NOMO-1 treated with dmso at 0.1 percent for 144 hours (cell line): ENCODE measurements around the gene RELN.

Experiments used
- DNase-seq: peaks from one replicate; lab custom pipeline; 2025; ENCODE audit not compliant: unreplicated experiment; lab: John Stamatoyannopoulos, UW

Gene RELN

DNA sequence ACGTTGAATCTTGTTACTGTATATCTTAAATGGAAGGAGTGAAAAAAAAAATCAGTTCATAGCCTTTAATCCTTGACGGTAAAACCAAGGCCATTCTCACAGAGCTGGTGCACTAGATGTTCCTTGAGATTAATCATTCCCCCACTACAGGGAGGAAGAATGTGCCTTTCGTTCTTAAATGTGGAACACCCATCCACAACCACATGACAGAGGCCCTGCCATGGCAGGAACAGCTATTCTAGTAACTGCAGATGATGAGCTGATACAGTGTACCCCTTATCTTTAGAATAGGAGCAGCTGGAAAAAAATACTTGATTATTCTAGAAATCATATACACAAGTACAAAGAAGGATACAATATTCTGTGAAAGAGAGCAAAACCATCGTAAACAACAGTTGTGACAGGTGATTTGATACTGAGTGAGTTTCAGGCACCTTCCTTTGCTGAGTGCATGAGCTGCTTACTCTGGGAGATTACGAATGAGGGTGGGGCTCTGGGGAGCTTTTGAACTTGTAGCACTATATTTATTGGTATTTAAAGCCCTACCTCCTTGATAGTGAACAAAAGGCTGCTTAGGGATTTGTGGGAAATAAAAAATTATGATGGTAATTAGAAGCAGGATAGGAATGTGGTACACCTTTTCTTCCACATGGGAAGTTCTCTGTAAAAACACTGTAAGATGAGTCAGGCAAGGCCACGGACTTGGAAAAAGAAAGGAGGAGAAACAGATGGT is 299.1 kb downstream of the RELN start:
- DNase-seq, result no peak

DNA sequence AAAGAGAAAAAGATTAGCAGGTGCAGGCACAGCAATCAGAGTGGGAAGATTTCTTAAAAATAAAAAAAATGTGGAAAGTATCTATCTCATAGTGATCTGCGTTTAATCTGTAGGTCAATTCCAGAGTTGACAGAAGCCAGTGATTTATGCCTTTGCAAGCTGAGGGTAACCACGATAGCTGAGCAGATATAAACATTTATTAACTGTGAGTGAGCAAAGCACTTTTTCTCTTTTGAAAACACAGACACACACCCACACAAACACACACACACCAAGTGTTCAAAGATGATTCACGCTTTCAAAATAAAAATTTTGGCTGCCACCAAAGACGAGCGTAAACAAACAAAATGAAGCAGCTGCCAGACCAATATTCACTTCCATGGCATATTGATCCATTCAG is 300.2 kb downstream of the RELN start:
- no peak for DNase-seq

DNA sequence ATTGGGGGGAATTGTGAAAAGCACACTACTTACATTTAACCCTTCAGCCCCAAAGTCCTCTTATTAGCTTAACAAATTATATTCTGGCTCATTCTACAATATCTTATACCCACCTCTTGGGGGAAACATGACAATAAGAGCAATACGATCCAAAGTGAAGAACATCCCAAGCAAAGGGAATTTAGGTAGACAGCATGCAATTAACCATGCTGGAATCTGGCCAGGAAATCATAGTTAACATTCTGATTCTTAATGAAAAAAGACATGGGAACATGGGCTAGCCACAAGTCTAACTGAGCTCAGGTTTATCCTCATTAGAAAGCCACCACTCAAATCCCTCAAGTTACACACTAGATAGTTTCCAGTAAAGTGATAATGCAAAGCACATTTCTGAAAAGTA is 301.5 kb downstream of the RELN start:
- DNase-seq, result no peak

DNA sequence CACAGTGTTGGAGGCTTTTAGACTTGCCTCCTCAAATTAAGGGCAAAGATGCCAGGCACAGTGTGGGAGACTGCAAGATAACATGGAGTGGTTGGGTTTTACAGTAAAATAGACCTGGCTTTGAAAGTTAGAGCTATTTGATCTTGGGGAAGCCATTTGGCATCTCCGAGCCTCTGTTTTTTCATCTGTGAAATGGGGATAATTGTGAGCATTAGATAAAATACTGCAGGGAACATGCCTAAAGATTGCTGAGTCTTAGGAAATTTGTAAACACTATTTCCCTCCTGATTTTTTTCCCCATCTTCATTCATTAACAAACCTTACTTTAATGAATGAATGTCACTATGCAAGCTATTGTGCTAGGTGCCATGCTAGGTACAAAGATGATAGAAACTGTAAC is 302.2 kb downstream of the RELN start:
- no peak for DNase-seq

DNA sequence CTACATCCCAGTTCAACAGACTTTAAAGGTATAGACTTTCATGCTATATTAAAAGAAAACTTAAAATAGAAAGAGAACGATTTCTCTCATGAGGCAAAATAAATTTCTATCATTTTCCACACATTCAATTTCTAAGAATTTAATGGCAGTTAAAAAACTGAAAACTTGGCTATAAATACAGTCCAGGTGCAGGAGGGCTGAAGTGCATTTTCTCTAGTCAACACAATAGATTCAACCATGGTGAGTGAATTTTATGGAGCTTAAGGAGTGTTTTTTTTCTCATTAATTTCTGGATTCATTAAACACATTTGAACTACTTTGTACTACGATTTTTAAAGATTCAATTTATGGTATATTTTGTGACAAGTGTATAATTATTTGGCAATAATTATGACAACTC is 302.7 kb downstream of the RELN start:
- no peak for DNase-seq

DNA sequence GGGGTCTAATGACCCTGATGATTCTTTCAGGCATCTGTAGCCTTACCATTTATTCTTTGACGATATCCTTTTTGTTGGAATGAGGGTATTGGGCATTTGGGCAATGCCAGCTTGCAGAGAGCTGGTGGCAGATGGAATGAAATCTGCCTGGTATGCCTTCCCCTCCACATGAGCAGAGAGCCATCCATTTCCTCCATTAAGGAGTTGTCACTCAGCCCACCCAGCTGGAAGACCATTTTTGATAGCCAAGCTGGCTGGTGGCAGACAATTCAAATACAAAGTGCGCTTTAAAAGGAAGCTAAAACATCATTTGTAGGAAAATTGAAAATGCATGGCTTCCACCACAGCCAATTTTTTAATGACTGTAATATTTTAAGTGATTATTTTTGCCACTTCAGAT is 303.4 kb downstream of the RELN start:
- no peak for DNase-seq

DNA sequence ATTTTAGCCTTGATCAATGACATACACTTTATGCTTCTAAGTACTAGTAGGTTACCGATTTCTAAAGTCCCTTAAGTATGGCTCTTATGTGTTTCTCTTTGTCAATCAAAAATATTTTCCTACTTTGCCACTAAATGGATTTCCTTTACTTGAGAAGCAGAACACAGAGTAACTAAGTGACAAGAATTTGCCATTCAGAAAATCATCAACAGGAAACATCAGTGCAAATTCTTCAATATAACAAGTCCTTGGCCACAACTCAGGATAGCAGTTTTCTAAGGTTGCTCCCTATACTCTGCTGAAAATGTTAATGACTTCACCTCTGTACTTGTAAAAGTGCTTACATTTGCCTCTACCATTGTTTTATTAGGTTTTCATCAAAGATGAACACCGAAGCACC is 303.8 kb downstream of the RELN start:
- no peak for DNase-seq

DNA sequence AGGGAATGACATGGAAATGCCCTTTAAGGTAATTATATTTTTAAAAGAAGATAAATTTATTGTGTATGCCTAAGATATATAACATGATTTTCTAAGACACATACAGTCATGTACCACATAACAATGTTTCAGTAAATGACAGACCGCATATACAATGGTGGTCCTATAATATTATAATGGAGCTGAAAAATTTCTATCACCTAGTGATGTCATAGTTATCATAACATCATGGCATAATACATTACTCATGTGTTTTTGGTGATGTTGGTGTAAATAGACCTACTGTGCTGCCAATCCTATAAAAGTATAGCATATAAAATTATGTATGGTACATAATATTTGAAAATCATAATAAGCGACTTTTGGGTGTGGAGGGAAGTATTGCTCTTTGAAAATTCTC is 306.1 kb downstream of the RELN start:
- DNase-seq, result no peak

DNA sequence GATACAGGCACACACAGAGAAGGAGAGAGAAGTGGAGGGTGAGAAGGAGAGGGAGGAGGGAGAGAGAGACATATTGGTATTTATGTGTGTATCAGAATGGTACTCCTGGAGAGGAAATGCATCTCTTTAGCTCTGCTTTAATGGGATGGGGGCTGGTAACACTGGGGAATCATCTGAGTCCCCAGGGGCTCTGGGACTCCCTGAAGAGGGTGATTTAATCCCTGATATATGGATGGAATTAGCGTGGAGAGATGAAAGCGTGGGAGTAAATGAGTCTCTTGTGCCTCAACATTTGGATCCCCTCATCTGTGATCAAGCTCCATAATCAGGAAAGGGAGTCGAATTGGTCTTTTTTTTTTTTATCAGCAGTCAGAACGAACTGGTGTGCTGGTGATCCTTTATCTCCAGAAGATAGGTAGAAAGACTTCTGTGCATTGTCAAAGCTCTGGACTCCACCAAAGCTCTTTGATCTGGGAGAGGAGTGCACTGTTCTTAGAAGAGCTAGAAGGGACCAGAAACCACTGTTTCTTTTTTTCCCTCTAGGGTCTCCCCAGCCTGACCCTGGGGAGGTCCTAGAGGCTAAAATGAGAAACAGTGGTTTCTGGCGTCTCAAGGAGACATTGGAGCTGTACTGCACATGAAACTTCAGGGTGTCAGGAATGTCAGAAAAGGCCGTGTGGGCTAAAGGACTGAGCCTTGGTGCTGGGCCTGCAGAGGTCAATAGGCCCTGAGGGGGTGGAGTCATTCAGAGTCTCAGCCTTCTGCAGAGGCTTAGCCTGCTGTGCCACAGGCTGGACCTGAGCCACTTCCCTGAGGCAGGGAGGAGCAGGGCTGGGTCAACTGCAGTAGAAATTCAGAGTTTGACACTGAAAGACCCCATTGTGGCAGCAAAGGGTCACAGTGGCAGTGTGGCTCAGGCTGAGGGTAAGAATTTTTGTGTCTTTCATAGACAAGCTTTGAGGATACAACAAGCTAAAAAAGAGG is 309.0 kb downstream of the RELN start:
- no peak for DNase-seq

DNA sequence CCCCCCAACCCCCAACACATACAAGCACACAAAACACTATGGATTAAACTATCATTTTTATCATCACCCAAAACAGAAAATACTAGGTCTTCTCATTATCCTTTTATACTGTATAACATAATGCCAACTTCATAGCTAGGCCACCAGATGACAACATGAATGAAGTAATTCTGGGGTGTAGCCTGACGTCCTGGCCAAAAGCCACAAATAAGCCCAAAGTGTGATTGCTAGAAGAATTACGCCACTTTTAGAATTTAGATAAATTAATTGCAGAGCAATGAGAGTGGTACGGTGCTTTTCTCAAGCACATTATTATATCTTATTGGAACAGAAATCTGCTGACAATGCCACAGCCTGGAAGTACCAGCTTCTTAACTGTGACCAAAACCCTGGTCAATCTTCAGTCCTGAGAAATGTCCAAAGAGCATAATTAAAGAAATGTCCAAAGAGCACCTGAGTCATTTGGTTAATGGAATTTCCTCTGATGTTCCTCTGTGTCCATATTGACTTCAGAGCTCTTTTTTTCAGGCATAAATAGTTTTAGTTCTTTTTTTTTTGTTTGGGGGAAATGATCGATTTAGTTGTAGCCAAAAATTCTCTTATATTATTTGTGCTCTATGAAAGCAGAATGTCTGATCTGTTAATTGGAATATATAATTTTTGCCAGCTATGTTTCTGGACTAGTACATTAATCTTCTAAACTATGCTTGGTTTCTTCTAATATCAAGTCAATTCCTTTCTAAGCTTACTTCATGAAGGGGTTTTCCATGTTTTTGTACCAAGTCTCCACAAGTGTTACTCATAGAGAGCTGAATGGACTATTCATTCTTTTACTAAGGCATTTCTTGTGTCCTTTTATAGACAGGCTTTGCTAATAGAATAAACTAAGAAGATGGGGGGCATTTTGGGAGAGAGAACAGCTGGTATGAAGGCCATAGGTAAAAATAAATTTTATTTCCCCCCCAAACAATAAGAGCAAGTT is 310.0 kb downstream of the RELN start:
- no peak for DNase-seq

DNA sequence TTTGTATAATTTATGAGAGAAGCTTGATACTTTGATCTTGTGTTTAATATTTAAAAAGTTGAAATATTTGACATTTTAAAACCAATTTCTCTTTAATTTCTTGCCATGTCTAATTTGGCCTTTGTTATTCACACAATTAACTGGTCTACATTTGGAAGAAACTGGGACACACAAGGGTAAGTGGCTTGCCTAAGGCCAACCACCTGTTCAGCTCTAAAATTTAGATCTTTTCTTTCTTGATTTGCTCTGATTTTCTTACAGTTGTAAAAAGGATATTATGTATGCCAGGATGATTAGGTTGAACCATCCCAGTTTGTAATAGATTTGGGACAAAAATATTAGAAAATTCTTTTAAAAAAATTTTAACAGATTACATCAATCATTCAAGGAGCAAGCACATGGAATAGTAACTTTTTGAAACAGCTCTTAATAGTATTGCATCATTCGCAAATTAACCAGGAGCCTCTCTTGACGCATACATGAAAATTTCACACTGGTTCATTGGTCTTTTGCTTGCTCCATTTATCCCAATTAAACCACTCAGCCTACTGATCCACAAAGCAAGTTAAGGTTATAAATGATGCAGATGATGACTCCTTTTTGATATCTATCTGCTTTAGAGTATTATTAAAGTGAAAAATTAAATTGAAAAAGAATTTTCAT is 321.0 kb downstream of the RELN start:
- no peak for DNase-seq

DNA sequence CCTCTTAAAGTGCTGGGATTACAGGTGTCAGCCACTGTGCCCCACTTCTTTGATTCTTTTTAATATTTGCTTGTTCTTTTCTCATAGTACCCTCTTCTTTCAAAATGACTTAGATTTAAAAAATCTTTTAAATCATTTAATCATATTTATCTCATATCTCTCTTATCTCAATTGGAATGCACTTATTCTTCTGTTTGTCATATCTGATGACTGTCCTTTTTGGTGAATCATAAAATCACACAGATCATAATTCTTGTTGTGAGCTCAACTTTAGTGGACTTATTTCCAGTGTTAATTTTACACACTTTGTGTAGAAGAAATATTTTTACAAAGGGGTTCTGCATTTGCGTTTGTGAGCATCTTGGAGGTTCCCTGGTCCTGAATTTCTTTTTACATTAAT is 323.1 kb downstream of the RELN start:
- DNase-seq, result no peak

DNA sequence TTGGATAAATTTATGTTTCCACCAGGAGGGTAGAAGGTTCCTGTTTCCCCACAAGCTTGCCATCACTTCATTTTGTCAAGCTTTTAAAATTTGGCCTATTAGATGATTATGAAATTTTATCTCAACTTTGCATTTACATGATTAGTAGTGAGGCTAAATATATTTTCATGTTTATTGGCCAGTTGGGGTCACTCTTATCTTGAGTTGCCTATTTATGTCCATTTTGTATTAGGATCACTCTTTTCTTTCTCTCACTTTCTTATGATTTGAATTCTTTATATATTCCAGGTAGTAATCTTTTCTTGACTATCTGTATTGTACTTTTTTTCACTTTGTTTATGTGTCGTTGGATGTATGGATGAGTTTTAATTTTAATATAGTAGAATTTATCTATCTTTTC is 324.9 kb downstream of the RELN start:
- no peak for DNase-seq

DNA sequence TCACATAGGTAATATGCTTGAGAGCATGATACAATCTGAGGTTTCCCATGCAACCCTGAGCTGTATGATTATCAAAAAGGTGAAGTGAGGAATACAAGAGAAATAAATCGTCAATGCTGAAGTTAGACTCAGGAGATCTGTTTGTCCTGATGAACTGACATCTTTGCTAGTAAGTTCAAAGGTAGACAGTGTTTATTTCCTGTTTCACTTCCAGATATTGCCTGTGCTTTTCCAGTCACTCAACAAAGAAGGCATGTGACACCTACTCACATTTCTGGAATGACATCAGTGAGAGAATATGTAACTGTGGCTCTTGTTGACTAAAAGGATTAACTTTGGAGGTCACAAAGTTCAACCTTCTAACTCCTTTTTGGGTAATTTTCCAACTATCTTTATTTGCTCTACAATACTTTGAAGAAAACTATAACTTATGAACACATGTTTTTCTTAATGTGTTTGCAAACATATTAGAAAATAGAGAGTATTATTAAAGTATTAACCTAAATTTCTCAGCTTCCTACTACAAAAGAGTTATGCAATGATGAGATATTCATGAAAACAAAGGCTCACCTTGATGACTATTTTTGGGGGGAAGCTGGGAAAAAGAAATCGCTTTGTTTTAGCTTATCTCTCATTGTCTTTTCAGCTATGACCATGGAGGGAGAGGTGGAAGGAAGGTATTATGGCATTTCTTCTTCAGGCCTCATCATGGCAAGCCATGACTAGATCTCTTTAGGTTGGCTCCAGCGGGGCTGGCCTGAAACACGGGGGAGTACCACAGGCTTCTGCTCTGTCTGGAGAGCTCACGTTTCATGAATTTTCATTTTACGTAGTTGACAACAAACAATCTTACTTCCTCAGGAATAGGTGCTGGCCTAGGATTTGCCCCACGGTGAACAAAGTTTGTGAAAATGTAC is 328.7 kb downstream of the RELN start:
- DNase-seq, result no peak

DNA sequence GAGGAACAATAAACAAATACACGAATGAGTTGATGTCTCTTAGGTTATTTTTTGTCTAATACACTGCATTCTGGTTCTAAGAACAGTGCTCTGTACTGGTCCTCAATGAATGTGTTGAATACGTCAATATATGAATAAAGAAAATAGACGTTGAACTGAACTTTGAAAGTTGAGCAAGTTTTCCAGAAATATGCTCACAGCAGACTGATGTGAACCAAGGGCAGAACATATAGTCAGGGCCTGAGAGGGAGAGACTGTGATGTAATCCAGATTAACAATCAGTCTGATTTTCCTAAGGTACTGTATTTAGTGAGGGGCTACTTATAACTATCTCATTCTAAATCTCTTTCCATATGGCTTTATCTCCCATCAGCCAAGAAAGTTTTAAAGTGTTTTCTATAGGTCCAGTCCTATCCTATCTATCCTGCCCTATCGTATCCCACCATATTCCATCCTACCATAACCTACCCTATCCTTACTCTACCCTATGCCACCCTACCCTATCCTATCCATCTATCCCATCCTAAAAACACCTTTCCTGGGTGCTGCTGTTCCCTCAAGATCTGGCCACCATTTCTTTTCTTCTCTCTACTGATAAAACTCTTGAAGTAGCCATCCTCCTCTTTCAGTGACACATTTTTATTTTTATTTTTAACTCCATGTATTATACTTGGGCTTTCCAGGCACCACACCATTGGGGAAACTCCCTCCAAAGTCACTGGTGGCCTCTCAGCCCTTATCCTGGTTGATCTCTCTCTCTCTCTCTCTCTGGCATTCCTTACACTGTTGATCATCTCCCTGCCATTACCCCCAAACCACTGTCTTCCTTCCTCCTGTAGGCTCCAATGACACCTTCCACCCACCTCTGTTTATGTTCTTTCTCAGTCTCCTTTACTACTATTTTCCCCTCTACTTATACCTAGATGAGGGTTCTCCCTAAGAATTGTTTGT is 331.1 kb downstream of the RELN start:
- no peak for DNase-seq

DNA sequence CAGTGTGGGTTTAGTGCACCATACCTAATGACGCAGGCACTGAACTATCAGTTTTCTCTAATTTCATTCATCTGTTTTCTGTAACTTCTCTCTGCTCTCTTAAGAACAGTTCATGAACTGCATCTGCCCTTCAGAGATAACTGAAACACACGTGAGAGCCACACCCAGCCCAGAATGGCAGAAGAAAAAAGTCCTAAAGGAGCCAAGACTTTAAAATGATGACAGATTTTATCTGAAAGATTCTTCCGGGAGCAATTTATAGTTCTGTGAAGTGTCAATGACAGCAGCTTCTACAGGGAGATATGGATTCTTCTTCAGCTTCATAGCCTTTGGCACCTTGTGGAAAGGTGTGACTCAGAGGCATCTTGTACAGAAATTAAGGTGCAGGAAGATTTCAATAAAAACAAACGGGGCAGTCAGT is 332.0 kb downstream of the RELN start:
- no peak for DNase-seq

DNA sequence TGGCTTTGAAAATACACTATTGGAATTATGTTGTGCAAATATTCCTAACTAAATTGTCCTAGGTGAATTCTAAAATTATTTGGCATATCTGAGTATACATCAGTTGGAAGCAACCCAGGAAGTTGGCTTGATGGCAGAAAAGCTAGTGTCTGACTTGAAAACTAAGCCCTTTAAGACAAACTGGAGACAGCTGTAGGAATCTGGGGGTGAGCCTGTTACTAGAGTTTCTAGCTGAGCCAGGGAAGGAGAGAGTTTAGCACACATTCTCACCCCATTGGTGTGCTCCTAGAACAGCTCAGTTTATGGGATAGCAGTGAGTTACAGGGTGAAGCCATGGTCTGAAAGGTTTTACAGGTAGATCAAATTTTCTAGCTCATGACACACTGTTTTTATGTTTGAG is 333.2 kb downstream of the RELN start:
- DNase-seq, result no peak

DNA sequence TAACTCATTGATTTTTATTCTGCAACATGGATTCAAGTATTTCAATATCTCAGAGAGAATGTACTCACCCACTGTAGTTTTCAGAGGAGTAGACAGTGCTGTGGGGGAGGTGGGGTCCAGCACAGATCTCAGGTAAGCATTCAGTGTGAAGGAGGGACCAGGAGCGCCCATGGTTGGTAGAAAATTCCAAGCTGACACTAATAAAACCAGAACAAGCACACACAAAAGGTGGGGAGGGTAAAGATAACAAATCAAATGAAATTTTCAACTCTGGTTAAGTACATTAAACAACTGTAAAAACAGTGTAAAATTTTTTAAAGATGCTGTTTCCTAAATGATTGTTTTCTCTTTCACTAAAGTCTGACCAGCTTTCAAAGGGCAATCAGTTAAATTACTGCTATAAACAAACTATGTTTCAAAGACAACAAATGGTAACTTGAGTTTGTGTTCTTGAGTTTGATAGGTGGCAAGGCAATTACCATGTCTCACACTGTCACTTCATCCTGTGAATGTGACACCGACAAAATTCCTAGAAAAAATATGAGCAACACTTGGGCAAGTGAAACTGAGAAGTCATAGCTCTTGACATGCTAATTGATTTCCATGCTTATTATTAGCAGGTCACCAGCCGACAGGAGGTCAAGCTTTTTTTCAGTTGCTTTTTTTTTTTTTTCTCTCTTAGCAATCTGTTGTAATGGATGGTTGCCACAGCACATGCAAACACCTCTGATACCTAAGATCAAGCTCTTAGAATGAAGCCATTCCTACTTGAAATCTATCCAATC is 337.7 kb downstream of the RELN start:
- DNase-seq, result no peak
